Prostate gland (tissue), 2 donors: ENCODE measurements around the gene SURF6. TPM values are rescaled to one million over a fixed set of nuclear protein-coding genes. Genes with fewer than 3 reads are reported as not detected.
"Not testable (repeated sequence)": the region's sequence is repeated elsewhere in the genome, so short reads cannot be mapped to it uniquely, and the experiment has no call there.

Experiments
- DNase-seq: peaks from one replicate; pipeline ENCODE4 v3.0.0-alpha.2; 2019; ENCODE audit warnings: low spot score
- H3K27ac ChIP-seq, 2 donors: fragments of 200-600 bp; sonication (generic); 2 replicates each; pipeline ENCODE4 v1.5.1; 2017 to 2019
- H3K27me3 ChIP-seq: fragments of 200-600 bp; sonication (generic); replicated peaks from 2 replicates; pipeline ENCODE4 v1.5.1; 2019; ENCODE audit not compliant: insufficient read depth
- H3K36me3 ChIP-seq, 2 donors: fragments of 200-600 bp; sonication (generic); 1 replicate in 1 of 2; 2 replicates in 1 of 2; pipeline versions ENCODE4 v1.5.1 to v1.8.1; 2017 to 2019
- H3K4me1 ChIP-seq: fragments of 200-600 bp; sonication (generic); replicated peaks from 2 replicates; pipeline ENCODE4 v1.5.1; 2019
- H3K4me3 ChIP-seq, 2 donors: fragments of 200-600 bp; sonication (generic); 2 replicates each; pipeline ENCODE4 v1.5.1; 2017 to 2019
- H3K9me3 ChIP-seq: fragments of 200-600 bp; sonication (generic); 2 replicates; pipeline ENCODE4 v1.5.1; 2017
- POLR2A ChIP-seq: fragments of 450-650 bp; IDR thresholded peaks from one replicate; pipeline ENCODE4 v1.6.1; 2016; ENCODE audit warnings: antibody characterized with exemption, mild to moderate bottlenecking
- POLR2AphosphoS5 ChIP-seq: sonication (generic); formaldehyde crosslinking; IDR thresholded peaks from one replicate; pipeline ENCODE4 v1.6.1; 2017; ENCODE audit warnings: antibody characterized with exemption
- WGBS: methylation state at CpG from one replicate; pipeline ENCODE4 v1.1.5; 2018; 5-methylcytosine and 5-hydroxymethylcytosine counted together
- intact Hi-C: fragments of 100-400 bp; cut with DNase I; formaldehyde crosslinking; loops from one replicate; pipeline ENCODE4 v1.14.2; 2022
- total RNA-seq, 2 donors: library from RNA; depleted of rRNA; stranded (reverse); fragments of >200 nt; gene quantifications; one replicate each; pipeline ENCODE4 v1.1.0, GENCODE V29; 2016
- TF ChIP-seq, protein P1 (sequence below), 4 experiments: fragments of 200-600 bp in 2 of 4; fragments of 450-650 bp in 2 of 4; sonication (generic) in 2 of 4; IDR thresholded peaks; 1 replicate in 3 of 4; 2 replicates in 1 of 4; pipeline ENCODE4 v1.5.1; 2016 to 2019; ENCODE audit warnings: antibody characterized with exemption in 4 of 4, mild to moderate bottlenecking in 2 of 4, moderate library complexity in 2 of 4

SURF6 gene
- total RNA-seq, 2 donors from 2014 or later: 25.7 to 40.3 TPM

DNA sequence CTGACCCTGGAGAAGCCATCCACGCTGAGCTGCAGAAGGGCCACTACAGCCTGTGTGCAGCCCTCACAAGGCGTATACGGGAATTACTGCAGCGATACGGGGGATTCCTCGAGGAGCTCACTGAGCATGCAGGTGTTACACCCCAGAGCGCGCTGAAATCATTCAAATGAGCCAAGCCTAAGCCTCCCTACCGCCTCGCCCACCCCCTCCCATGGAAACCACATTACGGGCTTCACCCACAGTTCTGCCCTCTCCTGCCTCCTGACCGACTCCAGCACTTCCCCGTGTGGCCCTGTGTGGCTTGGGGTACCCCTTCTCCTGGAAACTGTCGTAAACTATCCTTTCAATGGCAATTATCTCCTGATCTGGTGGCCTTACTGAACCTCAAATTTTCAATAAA lies 13.3 kb downstream of the SURF6 start:
- intact Hi-C loops: no loop called here
- TF ChIP-seq POLR2A (no peak), POLR2AphosphoS5 (no peak)
- TF ChIP-seq, protein P1, sequence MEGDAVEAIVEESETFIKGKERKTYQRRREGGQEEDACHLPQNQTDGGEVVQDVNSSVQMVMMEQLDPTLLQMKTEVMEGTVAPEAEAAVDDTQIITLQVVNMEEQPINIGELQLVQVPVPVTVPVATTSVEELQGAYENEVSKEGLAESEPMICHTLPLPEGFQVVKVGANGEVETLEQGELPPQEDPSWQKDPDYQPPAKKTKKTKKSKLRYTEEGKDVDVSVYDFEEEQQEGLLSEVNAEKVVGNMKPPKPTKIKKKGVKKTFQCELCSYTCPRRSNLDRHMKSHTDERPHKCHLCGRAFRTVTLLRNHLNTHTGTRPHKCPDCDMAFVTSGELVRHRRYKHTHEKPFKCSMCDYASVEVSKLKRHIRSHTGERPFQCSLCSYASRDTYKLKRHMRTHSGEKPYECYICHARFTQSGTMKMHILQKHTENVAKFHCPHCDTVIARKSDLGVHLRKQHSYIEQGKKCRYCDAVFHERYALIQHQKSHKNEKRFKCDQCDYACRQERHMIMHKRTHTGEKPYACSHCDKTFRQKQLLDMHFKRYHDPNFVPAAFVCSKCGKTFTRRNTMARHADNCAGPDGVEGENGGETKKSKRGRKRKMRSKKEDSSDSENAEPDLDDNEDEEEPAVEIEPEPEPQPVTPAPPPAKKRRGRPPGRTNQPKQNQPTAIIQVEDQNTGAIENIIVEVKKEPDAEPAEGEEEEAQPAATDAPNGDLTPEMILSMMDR (IDR thresholded peaks at IDR 0.05): no peak
- Histone ChIP-seq H3K9me3 (no peaks in the 10 kb centered on the region), H3K27me3 (no peaks in the 10 kb centered on the region), H3K27ac (no peak overlapping the region), H3K4me3 (no peak overlapping the region), H3K4me1 (no peaks in the 10 kb centered on the region), H3K36me3 (no peaks in the 10 kb centered on the region)
- DNase-seq: no peak
- 75% methylated on average over 14 of the region's 14 CpGs for WGBS

GRCh38 chr9:133321411-133321935 lies 14.5 kb downstream of the SURF6 start:
- no peak for DNase-seq

GRCh38 chr9:133320421-133320881 lies 15.5 kb downstream of the SURF6 start:
- H3K4me1 ChIP-seq: no peaks in the 10 kb centered on the region
- intact Hi-C loops: no loop called here
- no peak for TF ChIP-seq POLR2A
- TF ChIP-seq, protein P1 (IDR thresholded peaks at IDR 0.05): no peak
- TF ChIP-seq POLR2AphosphoS5: no peak
- no peak overlapping the region for H3K4me3 ChIP-seq
- H3K27me3 ChIP-seq: no peaks in the 10 kb centered on the region
- no peak for DNase-seq
- WGBS: 73% methylated on average over 13 of the region's 13 CpGs
- H3K36me3 ChIP-seq: no peaks in the 10 kb centered on the region
- no peaks in the 10 kb centered on the region for H3K9me3 ChIP-seq
- no peak overlapping the region for H3K27ac ChIP-seq

More at GRCh38 chr9:133321411-133321935, 14.5 kb downstream of the SURF6 start:
- no peak overlapping the region for H3K4me3 ChIP-seq
- H3K27ac ChIP-seq: no peak overlapping the region
- TF ChIP-seq POLR2AphosphoS5 (no peak), POLR2A (no peak)
- no peaks in the 10 kb centered on the region for H3K9me3 ChIP-seq
- H3K27me3 ChIP-seq: no peaks in the 10 kb centered on the region
- intact Hi-C loops: no loop called here
- no peaks in the 10 kb centered on the region for H3K36me3 ChIP-seq
- WGBS: 84% methylated on average over 13 of the region's 13 CpGs
- H3K4me1 ChIP-seq: no peaks in the 10 kb centered on the region

DNA sequence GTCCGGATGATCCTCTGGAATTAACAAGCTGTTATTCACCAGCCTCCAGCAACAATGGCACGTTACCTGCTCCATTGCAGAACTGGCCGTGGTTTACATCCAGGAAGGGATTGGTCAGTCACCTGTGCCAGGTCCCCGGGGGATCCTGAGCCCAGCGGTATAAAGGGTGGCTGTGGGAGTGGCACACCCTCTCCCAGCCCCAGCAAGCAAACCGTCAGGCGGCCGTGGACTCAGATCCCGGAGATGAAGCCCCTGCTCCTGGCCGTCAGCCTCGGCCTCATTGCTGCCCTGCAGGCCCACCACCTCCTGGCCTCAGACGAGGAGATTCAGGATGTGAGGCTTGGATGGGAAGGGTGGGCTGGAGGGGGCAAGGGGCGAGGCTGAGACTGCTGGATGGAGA lies 18.4 kb downstream of the SURF6 start:
- H3K27ac ChIP-seq, intact Hi-C loops, H3K4me3 ChIP-seq, H3K36me3 ChIP-seq, H3K27me3 ChIP-seq, H3K9me3 ChIP-seq, DNase-seq, H3K4me1 ChIP-seq: not testable (repeated sequence)
- 36% methylated on average over 5 of the region's 13 CpGs for WGBS

DNA sequence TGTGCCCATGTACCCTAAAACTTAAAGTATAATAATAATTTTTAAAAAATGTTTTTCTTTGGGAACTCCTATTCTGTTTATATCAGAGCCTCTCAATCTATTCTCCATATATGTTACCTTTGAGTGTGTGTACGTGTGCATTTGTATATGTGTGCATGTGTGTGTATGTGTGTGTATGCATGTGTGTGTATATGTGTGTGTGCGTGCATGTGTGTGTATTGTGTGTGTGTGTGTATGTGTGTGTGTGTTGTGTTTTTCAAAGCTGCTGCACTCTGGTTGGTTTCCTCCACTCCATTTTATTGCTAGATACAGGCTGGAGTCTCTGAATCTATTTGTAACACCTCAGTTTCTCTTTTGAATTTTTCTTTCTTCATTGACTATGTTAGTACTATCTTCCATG lies 20.0 kb downstream of the SURF6 start:
- no peaks in the 10 kb centered on the region for H3K9me3 ChIP-seq
- H3K4me3 ChIP-seq: no peak overlapping the region
- no peaks in the 10 kb centered on the region for H3K27me3 ChIP-seq
- WGBS: 75% methylated on average over 2 of the region's 2 CpGs
- no peak for DNase-seq
- H3K27ac ChIP-seq: no peak overlapping the region
- no peaks in the 10 kb centered on the region for H3K4me1 ChIP-seq
- intact Hi-C loops: no loop called here
- H3K36me3 ChIP-seq: no peaks in the 10 kb centered on the region
- TF ChIP-seq POLR2A (no peak), POLR2AphosphoS5 (no peak)
- TF ChIP-seq, protein P1 (IDR thresholded peaks at IDR 0.05): no peak

GRCh38 chr9:133309608-133310007 lies 26.4 kb downstream of the SURF6 start:
- intact Hi-C loops: no loop called here
- H3K4me3 ChIP-seq: no peak overlapping the region
- DNase-seq: no peak
- H3K4me1 ChIP-seq: no peaks in the 10 kb centered on the region
- no peak overlapping the region for H3K27ac ChIP-seq
- TF ChIP-seq POLR2A (no peak), POLR2AphosphoS5 (no peak)
- TF ChIP-seq, protein P1 (IDR thresholded peaks at IDR 0.05): no peak
- no peaks in the 10 kb centered on the region for H3K27me3 ChIP-seq
- H3K9me3 ChIP-seq: no peaks in the 10 kb centered on the region
- no peaks in the 10 kb centered on the region for H3K36me3 ChIP-seq
- WGBS: 76% methylated on average over 6 of the region's 6 CpGs
